ENCODE data around the gene DOK3.
"Not testable (repeated sequence)": the region's sequence is repeated elsewhere in the genome, so short reads cannot be mapped to it uniquely, and the experiment has no call there.

The DOK3 gene

GRCh38 chr5:177534433-177534832, 24.8 kb upstream of the DOK3 start:
- not testable (repeated sequence) for DNase-seq (ENCODE audit: low read depth)

DNA sequence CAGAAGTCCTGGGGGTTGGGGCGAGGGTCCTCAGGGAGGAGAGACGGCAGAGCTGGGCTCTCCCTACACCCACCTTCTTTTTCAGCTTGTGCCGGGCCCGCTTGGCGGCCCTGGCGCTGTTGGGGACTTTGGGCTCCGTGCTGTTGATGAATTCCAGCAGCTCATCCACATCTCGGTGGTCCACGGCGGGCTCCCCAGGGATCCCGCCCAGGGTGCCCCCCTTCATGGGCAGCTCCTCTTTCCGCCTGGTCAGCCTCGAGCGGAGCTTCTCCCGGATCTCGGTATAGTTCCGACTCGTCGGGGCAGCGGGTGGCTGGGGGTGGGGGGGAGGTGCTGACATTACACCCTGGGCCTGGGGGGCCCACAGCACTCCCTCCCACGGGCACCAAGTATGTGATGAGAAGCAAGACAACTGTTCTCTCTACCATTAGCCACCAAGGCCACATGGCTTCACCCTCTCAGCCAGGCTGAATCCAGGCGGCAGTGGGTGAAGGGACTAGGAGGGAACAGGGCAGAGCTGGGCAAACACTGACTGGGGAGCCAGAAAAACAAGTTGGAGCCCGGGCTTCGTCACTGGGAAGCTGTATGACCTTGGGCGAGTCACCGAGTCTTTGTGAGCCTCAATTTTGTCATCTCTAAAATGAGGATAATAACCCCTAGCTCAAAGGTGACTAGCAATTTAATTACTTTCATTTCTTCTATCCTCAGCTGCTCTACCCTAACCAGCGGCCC, 21.7 kb upstream of the DOK3 start:
- no peak for DNase-seq (ENCODE audit: low read depth)

DNA sequence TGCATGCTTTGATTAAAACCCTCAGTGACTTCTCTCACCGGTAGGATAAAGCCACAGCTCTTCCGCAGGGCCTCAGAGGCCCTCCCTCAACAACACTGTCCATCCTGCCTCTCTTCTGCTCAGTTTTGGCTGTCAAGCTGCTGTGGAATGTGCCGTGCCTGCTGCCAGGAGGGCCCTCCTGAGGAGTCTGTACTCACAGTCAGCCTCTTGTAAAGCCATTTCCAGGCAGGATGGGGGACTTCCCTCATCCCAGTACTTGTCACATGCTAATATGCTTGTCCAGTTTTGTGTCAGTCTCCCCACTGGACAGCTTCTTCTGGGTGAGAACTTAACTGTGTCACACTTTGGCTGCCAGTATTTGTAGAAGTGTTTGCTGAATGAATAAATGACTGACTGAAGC, 21.0 kb upstream of the DOK3 start:
- no peak for DNase-seq (ENCODE audit: low read depth)

GRCh38 chr5:177529247-177530203, 19.9 kb upstream of the DOK3 start:
- DNase-seq (ENCODE audit: low read depth): no peak

- DNase-seq (ENCODE audit: low read depth): no peak
These were observed 19.0 kb upstream of the DOK3 start for GRCh38 chr5:177528631-177529030.

DNA sequence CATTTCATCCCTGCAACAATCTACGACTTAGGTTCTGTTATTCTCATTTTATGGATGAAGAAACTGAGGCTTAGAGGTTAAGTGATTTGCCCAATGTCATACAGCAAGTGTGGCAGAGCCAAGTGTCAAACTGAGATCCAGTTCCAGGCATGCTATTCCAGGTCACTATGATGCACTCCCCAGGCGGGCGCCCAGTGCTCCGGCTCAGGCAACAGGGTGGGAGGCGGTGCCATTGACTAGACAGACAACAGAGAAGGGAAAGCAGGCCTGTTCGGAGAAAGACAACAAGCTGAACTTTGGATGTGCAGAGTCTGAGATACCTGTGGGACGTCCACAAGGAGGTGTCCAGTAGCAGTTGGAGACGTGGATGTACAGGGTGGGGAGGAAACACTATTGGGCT, 18.0 kb upstream of the DOK3 start:
- no peak for DNase-seq (ENCODE audit: low read depth)

DNA sequence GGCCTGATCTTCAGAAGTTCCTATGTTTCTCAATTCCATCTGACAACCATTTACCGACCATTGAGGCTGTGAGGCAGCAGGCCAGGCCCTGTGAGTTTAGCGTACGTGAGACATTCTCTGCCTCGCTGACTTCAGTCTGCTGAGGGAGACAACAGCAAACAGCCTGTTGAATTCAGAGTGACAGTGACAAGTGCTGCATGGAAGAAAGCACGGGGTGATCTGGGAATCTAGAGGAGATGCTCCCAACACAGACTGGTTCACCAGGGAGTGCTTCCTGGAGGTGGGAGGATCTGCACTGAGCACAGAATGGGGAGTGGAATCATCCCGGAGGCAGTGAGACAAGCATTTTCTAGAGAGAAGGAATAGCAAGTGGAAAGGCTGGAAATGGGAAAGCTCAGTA, 17.2 kb upstream of the DOK3 start:
- DNase-seq (ENCODE audit: low read depth): no peak

GRCh38 chr5:177526191-177526590, 16.6 kb upstream of the DOK3 start:
- no peak for DNase-seq (ENCODE audit: low read depth)

GRCh38 chr5:177524941-177525655, 15.5 kb upstream of the DOK3 start:
- no peak for DNase-seq (ENCODE audit: low read depth)

- DNase-seq (ENCODE audit: low read depth): no peak
These were observed 14.9 kb upstream of the DOK3 start for GRCh38 chr5:177524539-177524900.

- no peak for DNase-seq (ENCODE audit: low read depth)
These were observed 14.3 kb upstream of the DOK3 start for GRCh38 chr5:177523711-177524538.

DNA sequence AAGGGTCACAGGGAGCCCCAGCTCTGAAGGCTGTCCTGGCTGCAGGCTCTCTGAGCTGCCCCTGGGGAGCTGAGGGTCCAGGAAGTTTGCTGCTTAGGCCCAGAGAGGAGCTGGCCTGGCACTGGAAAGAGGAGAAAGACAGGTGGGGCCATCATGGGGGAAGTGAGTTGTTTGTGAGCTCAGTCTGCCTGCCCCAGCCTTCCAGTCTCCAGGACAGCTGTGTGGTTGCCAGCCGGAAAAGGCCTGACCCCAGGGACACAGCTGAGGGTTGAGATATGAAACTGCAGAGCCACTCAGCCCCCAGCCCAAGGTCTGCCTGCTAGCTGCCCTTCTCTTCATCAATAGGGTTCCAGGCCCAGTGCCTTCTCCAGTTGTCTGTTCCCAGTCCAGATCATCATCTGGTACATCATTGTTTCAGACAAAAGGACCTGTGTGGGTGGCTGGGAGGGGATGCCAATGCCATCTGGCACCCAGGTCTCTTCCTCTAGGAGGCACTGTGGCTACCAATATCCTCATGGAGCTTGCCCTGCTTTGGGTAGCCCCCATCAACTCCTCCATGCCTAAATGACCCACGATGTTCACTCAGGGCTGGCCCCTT, 11.4 kb upstream of the DOK3 start:
- DNase-seq (ENCODE audit: low read depth): no peak

DNA sequence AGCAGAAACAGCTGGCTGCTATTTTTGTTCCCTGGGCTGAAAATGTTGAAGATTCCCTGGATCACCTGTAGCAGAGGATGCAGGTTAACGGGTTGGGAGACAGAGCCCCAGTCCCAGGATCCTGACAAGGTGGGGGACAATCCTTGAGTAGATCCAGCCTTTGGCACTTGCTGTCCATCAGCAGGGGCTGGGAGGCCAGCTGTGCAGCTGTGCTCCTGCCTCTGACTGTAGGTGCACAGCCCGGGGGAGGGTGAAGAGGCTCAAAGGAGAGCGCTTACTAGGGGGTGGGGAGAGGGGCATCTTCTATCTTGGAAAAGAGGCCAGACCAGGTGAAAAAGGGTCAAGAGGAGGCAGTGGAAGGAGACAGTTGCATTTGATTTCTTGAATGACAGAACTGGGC, 10.6 kb upstream of the DOK3 start:
- DNase-seq (ENCODE audit: low read depth): no peak

GRCh38 chr5:177519463-177520235, 10.0 kb upstream of the DOK3 start:
- no peak for DNase-seq (ENCODE audit: low read depth)

- DNase-seq (ENCODE audit: low read depth): peak; percentile 94
These were observed 7.3 kb upstream of the DOK3 start, which contains the start of gene DDX41 for GRCh38 chr5:177516601-177517568. Gene DDX41, minus strand, starts transcription at chr5:177516961. Its CDS starts 16 bp downstream, at chr5:177516945.

DNA sequence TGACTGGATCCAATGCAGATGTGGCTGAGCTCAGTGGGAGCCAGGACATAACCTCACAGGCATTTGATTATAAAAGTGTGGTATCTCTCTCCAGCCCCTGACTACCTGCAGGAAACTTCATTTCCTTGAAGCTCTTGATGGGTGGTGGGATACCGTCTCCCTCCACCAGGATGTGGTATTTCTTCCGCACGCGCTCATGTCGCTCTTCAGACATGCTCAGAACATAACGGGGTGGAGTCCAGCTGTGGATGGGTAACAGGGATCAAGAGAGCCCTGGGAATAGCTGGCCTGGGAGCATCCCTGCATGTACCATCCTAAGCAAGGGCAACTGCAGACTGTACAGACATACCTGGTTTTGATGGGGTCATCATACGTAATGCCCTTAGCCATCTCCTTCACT, 6.0 kb upstream of the DOK3 start:
- DNase-seq (ENCODE audit: low read depth): no peak

DNA sequence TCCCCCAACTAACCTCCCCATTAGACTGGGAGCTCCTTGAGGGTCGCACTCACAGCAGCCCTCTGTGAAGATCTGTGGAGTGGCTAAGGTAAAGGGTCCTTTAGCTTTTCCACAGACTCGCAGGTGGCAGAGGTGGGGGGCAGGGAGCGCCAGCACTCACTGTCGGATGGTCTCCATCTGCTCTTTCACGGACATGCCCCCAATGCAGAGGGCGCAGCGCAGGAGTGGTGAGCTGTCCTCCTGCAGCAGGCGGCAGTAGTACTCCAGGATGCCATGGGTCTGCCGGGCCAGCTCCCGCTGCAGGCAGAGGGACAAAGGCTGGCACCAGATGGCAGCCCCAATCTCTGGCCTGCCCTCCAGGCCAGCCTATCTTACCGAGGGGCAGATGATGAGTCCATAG, 4.9 kb upstream of the DOK3 start:
- no peak for DNase-seq (ENCODE audit: low read depth)

GRCh38 chr5:177513500-177513899, 3.9 kb upstream of the DOK3 start:
- no peak for DNase-seq (ENCODE audit: low read depth)

DNA sequence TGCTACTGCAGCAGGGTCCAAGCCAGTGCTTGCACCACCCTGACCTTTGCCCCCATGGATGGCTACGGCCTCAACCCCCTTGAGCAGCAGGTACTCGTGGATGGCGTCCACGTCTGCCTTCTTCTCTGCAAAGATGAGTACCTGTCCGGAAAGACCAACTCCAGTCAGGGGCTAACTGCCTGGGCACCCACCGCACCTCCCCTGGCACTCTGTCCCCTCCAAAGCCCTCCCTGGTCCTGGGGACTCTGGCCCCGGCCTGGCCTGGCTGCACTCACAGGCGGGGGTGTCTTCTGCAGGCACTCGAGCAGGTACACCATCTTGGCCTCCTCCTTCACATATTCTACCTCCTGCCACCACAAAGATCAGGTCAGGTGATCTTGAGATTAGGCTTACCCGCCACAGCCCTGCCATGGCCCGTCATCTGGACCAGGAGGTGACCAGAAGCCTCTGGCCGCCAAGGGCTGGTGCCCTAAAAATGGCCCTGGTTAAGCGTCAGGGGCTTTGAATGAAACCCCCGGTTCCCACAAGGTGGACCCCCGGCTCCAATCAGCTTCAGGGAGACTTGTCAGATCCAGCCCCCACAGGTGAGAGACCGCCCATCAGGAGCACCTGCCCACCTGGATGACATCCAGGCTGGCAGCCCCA, 3.2 kb upstream of the DOK3 start:
- no peak for DNase-seq (ENCODE audit: low read depth)

Data from activated T-helper 1 cell treated with Interleukin-2 at 50 U/mL for 16 hours (primary cell).